GM19467 (cell line): ENCODE measurements around the gene SPN.
"Not testable (repeated sequence)": the region's sequence is repeated elsewhere in the genome, so short reads cannot be mapped to it uniquely, and the experiment has no call there.

ENCODE experiments used
- ATAC-seq: cut with Tn5 transposase; IDR thresholded peaks from one replicate; pipeline ENCODE4 v1.9.1; 2021; ENCODE audit warnings: mild to moderate bottlenecking, moderate library complexity; ENCODE audit not compliant: unreplicated experiment

Gene SPN

GRCh38 chr16:29675811-29676643 lies 13.0 kb downstream of the SPN start:
- no peak for ATAC-seq

- no peak for ATAC-seq
Observed at GRCh38 chr16:29676989-29677785, 14.1 kb downstream of the SPN start.

GRCh38 chr16:29678691-29679267 lies 15.7 kb downstream of the SPN start, which contains the start of gene QPRT:
QPRT (plus strand) TSS chr16:29679180; CDS start chr16:29679198, 18 bp downstream.
- no peak for ATAC-seq

- no peak for ATAC-seq
Observed at GRCh38 chr16:29680180-29680598, 17.1 kb downstream of the SPN start.

GRCh38 chr16:29683543-29684090 lies 20.6 kb downstream of the SPN start:
- no peak for ATAC-seq

- ATAC-seq, result no peak
Observed at GRCh38 chr16:29684679-29685078, 21.6 kb downstream of the SPN start.

- ATAC-seq, result no peak
Observed at GRCh38 chr16:29686740-29687332, 23.8 kb downstream of the SPN start.

- no peak for ATAC-seq
Observed at GRCh38 chr16:29687755-29688154, 24.7 kb downstream of the SPN start.

- no peak for ATAC-seq
Observed at GRCh38 chr16:29688172-29688571, 25.1 kb downstream of the SPN start.

GRCh38 chr16:29689490-29690351 lies 26.7 kb downstream of the SPN start:
- not testable (repeated sequence) for ATAC-seq

- ATAC-seq, result not testable (repeated sequence)
Observed at GRCh38 chr16:29692606-29693005, 29.6 kb downstream of the SPN start.

- ATAC-seq, result no peak
Observed at GRCh38 chr16:29694384-29695195, 31.5 kb downstream of the SPN start.

- not testable (repeated sequence) for ATAC-seq
Observed at GRCh38 chr16:29695675-29696074, 32.6 kb downstream of the SPN start.

GRCh38 chr16:29696881-29697331 lies 33.9 kb downstream of the SPN start:
- no peak for ATAC-seq

GRCh38 chr16:29697391-29697790 lies 34.3 kb downstream of the SPN start:
- no peak for ATAC-seq

- ATAC-seq, result no peak
Observed at GRCh38 chr16:29698042-29698441, 35.0 kb downstream of the SPN start.

GRCh38 chr16:29698484-29699323 lies 35.7 kb downstream of the SPN start:
- no peak for ATAC-seq
